Measurements from ENCODE around the gene CD48.

CD48 gene

GRCh38 chr1:160646711-160647328, 64.8 kb downstream of the CD48 start, which contains the start of gene SLAMF1:
Gene SLAMF1 (minus strand): TSS chr1:160647044. CDS start chr1:160646945, 99 bp downstream.
- DNase-seq = no peak

- DNase-seq = no peak
Observed at GRCh38 chr1:160646180-160646579, 65.4 kb downstream of the CD48 start.

- peak; percentile 5 for DNase-seq
Observed at GRCh38 chr1:160645386-160646130, 66.1 kb downstream of the CD48 start.

GRCh38 chr1:160644399-160644798, 67.2 kb downstream of the CD48 start:
- DNase-seq = no peak

GRCh38 chr1:160643138-160643537, 68.5 kb downstream of the CD48 start:
- peak; percentile 7 for DNase-seq

- DNase-seq = no peak
Observed at GRCh38 chr1:160642281-160642644, 69.4 kb downstream of the CD48 start.

GRCh38 chr1:160641323-160642280, 70.0 kb downstream of the CD48 start:
- DNase-seq = no peak

- no peak for DNase-seq
Observed at GRCh38 chr1:160640359-160641123, 71.1 kb downstream of the CD48 start.

GRCh38 chr1:160639652-160640051, 72.0 kb downstream of the CD48 start:
- no peak for DNase-seq

- no peak for DNase-seq
Observed at GRCh38 chr1:160638926-160639325, 72.7 kb downstream of the CD48 start.

GRCh38 chr1:160638540-160638857, 73.1 kb downstream of the CD48 start:
- no peak for DNase-seq

- no peak for DNase-seq
Observed at GRCh38 chr1:160637821-160638539, 73.6 kb downstream of the CD48 start.

GRCh38 chr1:160637065-160637464, 74.6 kb downstream of the CD48 start:
- no peak for DNase-seq

- DNase-seq = no peak
Observed at GRCh38 chr1:160636547-160636946, 75.1 kb downstream of the CD48 start.

GRCh38 chr1:160636076-160636475, 75.5 kb downstream of the CD48 start:
- DNase-seq = peak; percentile 75

GRCh38 chr1:160634543-160635491, 76.8 kb downstream of the CD48 start:
- no peak for DNase-seq

GRCh38 chr1:160633330-160633903, 78.2 kb downstream of the CD48 start:
- no peak for DNase-seq

GRCh38 chr1:160631983-160632625, 79.5 kb downstream of the CD48 start:
- no peak for DNase-seq

GRCh38 chr1:160630523-160631451, 80.8 kb downstream of the CD48 start:
- no peak for DNase-seq

All from islet precursor cell (in vitro differentiated cells).